Cardiac muscle cell (in vitro differentiated cells and primary cell): Measurements from ENCODE around the gene TP63. TPM values are rescaled to one million over a fixed set of nuclear protein-coding genes. Genes with fewer than 3 reads are reported as not detected.
"Not testable (repeated sequence)": the region's sequence is repeated elsewhere in the genome, so short reads cannot be mapped to it uniquely, and the experiment has no call there.

Experiments
- DNase-seq, 2 donors: peaks; one replicate each; pipeline versions ENCODE4 v3.0.0 to v3.0.0-alpha.2; 2010 to 2017; ENCODE audit warnings: low read depth in 1 of 2, low spot score in 1 of 2
- H3K27ac ChIP-seq: fragments of 200-600 bp; sonication (generic); 2 replicates; pipeline ENCODE4 v1.5.1; 2016
- H3K27me3 ChIP-seq: fragments of 200-600 bp; sonication (generic); 2 replicates; pipeline ENCODE4 v1.6.0; 2016; ENCODE audit warnings: control low read depth
- H3K36me3 ChIP-seq: fragments of 200-600 bp; sonication (generic); 2 replicates; pipeline ENCODE4 v1.5.1; 2016; ENCODE audit warnings: control low read depth
- H3K4me1 ChIP-seq: fragments of 200-600 bp; sonication (generic); 2 replicates; pipeline ENCODE4 v1.8.1; 2017; ENCODE audit warnings: low read depth, mild to moderate bottlenecking, mixed run types
- H3K4me3 ChIP-seq: fragments of 200-600 bp; sonication (generic); 2 replicates; pipeline ENCODE4 v1.5.1; 2016; ENCODE audit warnings: mild to moderate bottlenecking
- H3K9me3 ChIP-seq: fragments of 200-600 bp; sonication (generic); 2 replicates; pipeline ENCODE4 v1.5.1; 2017; ENCODE audit warnings: low read depth, mild to moderate bottlenecking, control low read depth
- CTCF ChIP-seq: IDR thresholded peaks from 2 replicates; pipeline ENCODE4 v1.5.1; 2012; ENCODE audit warnings: low read depth, mild to moderate bottlenecking, low read length
- polyA plus RNA-seq: library from polyadenylated mRNA; unstranded; fragments of >200 nt; fragmentation: Nextera tagmentation; extraction: Ambion mirVana; gene quantifications from 2 replicates; pipeline ENCODE4 v1.2.1, GENCODE V29; 2016
- total RNA-seq: library from RNA; depleted of rRNA; stranded (reverse); fragments of >200 nt; gene quantifications from 2 replicates; pipeline ENCODE4 v1.2.3, GENCODE V29; 2016

Gene TP63
- total and polyA plus RNA-seq, 2 experiments from 2014 or later: not detected

GRCh38 chr3:189745622-189746021 is 114.4 kb downstream of the TP63 start:
- TF ChIP-seq CTCF: no peak

GRCh38 chr3:189748046-189748445 is 116.9 kb downstream of the TP63 start:
- H3K4me1 ChIP-seq: no peaks in the 10 kb centered on the region
- TF ChIP-seq CTCF: no peak
- no peak for DNase-seq

More at GRCh38 chr3:189745622-189746021, 114.4 kb downstream of the TP63 start:
- no peaks in the 10 kb centered on the region for H3K27me3 ChIP-seq
- H3K4me3 ChIP-seq: no peak overlapping the region
- DNase-seq: no peak
- no peaks in the 10 kb centered on the region for H3K4me1 ChIP-seq
- no peaks in the 10 kb centered on the region for H3K9me3 ChIP-seq
- no peak overlapping the region for H3K27ac ChIP-seq
- H3K36me3 ChIP-seq: no peaks in the 10 kb centered on the region

GRCh38 chr3:189750972-189751371 is 119.8 kb downstream of the TP63 start:
- H3K27ac ChIP-seq, H3K4me3 ChIP-seq, H3K27me3 ChIP-seq, H3K9me3 ChIP-seq, H3K36me3 ChIP-seq, DNase-seq, H3K4me1 ChIP-seq: not testable (repeated sequence)

More at GRCh38 chr3:189748046-189748445, 116.9 kb downstream of the TP63 start:
- Histone ChIP-seq H3K27ac (no peak overlapping the region), H3K36me3 (no peaks in the 10 kb centered on the region), H3K4me3 (no peak overlapping the region), H3K9me3 (no peaks in the 10 kb centered on the region), H3K27me3 (no peaks in the 10 kb centered on the region)

GRCh38 chr3:189754356-189754755 is 123.2 kb downstream of the TP63 start:
- no peak for DNase-seq
- Histone ChIP-seq H3K27ac (no peak overlapping the region), H3K4me1 (no peaks in the 10 kb centered on the region)

GRCh38 chr3:189756582-189757078 is 125.4 kb downstream of the TP63 start:
- no peaks in the 10 kb centered on the region for H3K36me3 ChIP-seq
- no peak overlapping the region for H3K27ac ChIP-seq
- H3K27me3 ChIP-seq: no peaks in the 10 kb centered on the region
- TF ChIP-seq CTCF: no peak
- no peaks in the 10 kb centered on the region for H3K4me1 ChIP-seq
- DNase-seq: no peak
- no peaks in the 10 kb centered on the region for H3K9me3 ChIP-seq
- no peak overlapping the region for H3K4me3 ChIP-seq

More at GRCh38 chr3:189754356-189754755, 123.2 kb downstream of the TP63 start:
- Histone ChIP-seq H3K9me3 (no peaks in the 10 kb centered on the region), H3K36me3 (no peaks in the 10 kb centered on the region), H3K4me3 (no peak overlapping the region), H3K27me3 (no peaks in the 10 kb centered on the region)
- TF ChIP-seq CTCF: no peak

- no peaks in the 10 kb centered on the region for H3K9me3 ChIP-seq
- H3K36me3 ChIP-seq: no peaks in the 10 kb centered on the region
- no peak for TF ChIP-seq CTCF
Measured at GRCh38 chr3:189758186-189758585, 127.0 kb downstream of the TP63 start.

More at GRCh38 chr3:189758186-189758585, 127.0 kb downstream of the TP63 start:
- H3K4me3 ChIP-seq: no peak overlapping the region
- no peaks in the 10 kb centered on the region for H3K4me1 ChIP-seq
- no peaks in the 10 kb centered on the region for H3K27me3 ChIP-seq
- DNase-seq: no peak
- H3K27ac ChIP-seq: no peak overlapping the region
